Measurements from ENCODE around the gene EXD3. TPM values are rescaled to one million over a fixed set of nuclear protein-coding genes. Genes with fewer than 3 reads are reported as not detected.

Gene EXD3
- polyA plus RNA-seq, 1 of the 3 experiments (the other 2 are of a cell fraction) = 11.5 TPM

DNA sequence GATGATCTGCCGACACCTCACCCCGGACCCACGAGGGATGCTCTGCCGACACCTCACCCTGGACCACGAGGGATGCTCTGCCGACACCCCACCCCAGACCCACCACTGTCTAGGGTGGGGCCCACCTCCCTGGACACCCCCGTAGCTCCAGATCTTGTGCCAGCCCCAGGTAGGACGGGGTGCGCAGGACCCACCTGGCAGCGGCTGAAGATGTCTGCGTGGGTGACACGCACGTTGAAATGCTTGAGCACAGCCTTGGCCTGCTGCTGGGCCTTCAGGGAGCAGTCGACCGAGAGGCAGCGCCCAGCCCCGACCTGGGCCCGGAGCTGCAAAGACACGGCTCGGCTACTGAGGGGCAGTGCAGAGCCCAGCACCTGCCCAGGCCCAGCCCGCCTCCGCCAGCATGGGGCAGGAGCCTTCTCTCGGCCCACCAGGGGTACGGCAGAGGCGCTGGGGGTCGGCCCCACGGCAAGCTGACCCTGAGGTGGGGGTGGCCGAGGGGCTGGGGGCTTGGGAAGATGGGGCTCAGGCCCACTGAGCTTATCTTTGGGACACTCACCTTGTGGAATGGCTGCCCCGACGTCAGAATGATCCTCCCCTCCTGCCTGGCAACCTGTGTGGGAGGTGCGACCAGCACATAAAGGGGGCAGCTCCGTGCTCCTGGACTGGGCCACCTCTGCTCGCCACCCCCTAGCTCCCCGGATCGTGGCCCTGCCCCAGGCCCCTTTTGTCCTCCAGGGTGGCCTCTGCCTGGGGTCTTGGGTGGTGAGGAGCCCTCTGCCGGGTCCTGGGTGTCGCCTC is 99.2 kb downstream of the EXD3 start:
- Histone ChIP-seq H3K27me3 (ENCODE audit: insufficient read depth) (no peaks in the 10 kb centered on the region), H2AFZ (ENCODE audit: low read depth) (no peak overlapping the region), H3K9ac (no peak overlapping the region), H3K4me2 (no peak overlapping the region), H3K4me3 (ENCODE audit: low read depth in 2 of 2, low read length in 1 of 2) (no peak overlapping the region), H3K79me2 (ENCODE audit: insufficient read depth) (no peaks in the 10 kb centered on the region), H4K20me1 (ENCODE audit: insufficient read depth) (no peaks in the 10 kb centered on the region), H3K36me3 (replicated peaks in 1 of 2; ENCODE audit: control insufficient read depth in 1 of 2, insufficient read depth in 2 of 2, low read length in 1 of 2) (no peaks in the 10 kb centered on the region), H3K9me2 (no peaks in the 10 kb centered on the region), H3K27ac (ENCODE audit: low read depth in 2 of 2, low read length in 1 of 2) (no peak overlapping the region), H3K9me3 (no peaks in the 10 kb centered on the region), H3K4me1 (ENCODE audit: control insufficient read depth in 1 of 2, insufficient read depth in 2 of 2, low read depth in 1 of 2, low read length in 1 of 2) (peaks cover 0 to 4% of the 10 kb centered on the region in 2 experiments; a peak in 1 of 4 replicates), H3F3A (replicated peaks; ENCODE audit: insufficient read depth) (no peaks in the 10 kb centered on the region)
- TF ChIP-seq NFIC (IDR thresholded peaks at IDR 0.05; ENCODE audit: borderline replicate concordance) = no peak
- TF ChIP-seq EZH2phosphoT487 (IDR thresholded peaks at IDR 0.05; ENCODE audit: borderline replicate concordance, low read depth) = no peak
- no peak for TF ChIP-seq MEF2A (IDR thresholded peaks at IDR 0.05; ENCODE audit: borderline replicate concordance, low read depth)
- TF ChIP-seq FOXJ3 (CRISPR knock-in tag; IDR thresholded peaks at IDR 0.05) = no peak
- TF ChIP-seq GATA2 (CRISPR knock-in tag; IDR thresholded peaks at IDR 0.05) = no peak
- TF ChIP-seq TCF12 (IDR thresholded peaks at IDR 0.05) = no peak
- TF ChIP-seq, protein P1, sequence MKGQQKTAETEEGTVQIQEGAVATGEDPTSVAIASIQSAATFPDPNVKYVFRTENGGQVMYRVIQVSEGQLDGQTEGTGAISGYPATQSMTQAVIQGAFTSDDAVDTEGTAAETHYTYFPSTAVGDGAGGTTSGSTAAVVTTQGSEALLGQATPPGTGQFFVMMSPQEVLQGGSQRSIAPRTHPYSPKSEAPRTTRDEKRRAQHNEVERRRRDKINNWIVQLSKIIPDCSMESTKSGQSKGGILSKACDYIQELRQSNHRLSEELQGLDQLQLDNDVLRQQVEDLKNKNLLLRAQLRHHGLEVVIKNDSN (IDR thresholded peaks at IDR 0.05; ENCODE audit: borderline replicate concordance, low read depth) = no peak
- TF ChIP-seq RFX5 (IDR thresholded peaks at IDR 0.05; ENCODE audit: low read length) = no peak
- TF ChIP-seq, protein P2, sequence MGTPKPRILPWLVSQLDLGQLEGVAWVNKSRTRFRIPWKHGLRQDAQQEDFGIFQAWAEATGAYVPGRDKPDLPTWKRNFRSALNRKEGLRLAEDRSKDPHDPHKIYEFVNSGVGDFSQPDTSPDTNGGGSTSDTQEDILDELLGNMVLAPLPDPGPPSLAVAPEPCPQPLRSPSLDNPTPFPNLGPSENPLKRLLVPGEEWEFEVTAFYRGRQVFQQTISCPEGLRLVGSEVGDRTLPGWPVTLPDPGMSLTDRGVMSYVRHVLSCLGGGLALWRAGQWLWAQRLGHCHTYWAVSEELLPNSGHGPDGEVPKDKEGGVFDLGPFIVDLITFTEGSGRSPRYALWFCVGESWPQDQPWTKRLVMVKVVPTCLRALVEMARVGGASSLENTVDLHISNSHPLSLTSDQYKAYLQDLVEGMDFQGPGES (IDR thresholded peaks at IDR 0.05; ENCODE audit: low read depth, low read length) = no peak
- TF ChIP-seq, protein P3, sequence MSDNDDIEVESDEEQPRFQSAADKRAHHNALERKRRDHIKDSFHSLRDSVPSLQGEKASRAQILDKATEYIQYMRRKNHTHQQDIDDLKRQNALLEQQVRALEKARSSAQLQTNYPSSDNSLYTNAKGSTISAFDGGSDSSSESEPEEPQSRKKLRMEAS (IDR thresholded peaks at IDR 0.05; ENCODE audit: low read depth) = no peak
- TF ChIP-seq SIN3A (IDR thresholded peaks at IDR 0.05; ENCODE audit: borderline replicate concordance, low read depth, low read length) = no peak
- TF ChIP-seq, protein P4, sequence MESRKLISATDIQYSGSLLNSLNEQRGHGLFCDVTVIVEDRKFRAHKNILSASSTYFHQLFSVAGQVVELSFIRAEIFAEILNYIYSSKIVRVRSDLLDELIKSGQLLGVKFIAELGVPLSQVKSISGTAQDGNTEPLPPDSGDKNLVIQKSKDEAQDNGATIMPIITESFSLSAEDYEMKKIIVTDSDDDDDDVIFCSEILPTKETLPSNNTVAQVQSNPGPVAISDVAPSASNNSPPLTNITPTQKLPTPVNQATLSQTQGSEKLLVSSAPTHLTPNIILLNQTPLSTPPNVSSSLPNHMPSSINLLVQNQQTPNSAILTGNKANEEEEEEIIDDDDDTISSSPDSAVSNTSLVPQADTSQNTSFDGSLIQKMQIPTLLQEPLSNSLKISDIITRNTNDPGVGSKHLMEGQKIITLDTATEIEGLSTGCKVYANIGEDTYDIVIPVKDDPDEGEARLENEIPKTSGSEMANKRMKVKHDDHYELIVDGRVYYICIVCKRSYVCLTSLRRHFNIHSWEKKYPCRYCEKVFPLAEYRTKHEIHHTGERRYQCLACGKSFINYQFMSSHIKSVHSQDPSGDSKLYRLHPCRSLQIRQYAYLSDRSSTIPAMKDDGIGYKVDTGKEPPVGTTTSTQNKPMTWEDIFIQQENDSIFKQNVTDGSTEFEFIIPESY (IDR thresholded peaks at IDR 0.05; ENCODE audit: borderline replicate concordance, low read depth) = no peak
- TF ChIP-seq MXI1 (IDR thresholded peaks at IDR 0.05; ENCODE audit: low read depth, low read length) = no peak
- TF ChIP-seq SMC3 (IDR thresholded peaks at IDR 0.05; ENCODE audit: low read depth, low read length) = no peak
- no peak for TF ChIP-seq GABPA (IDR thresholded peaks at IDR 0.05; ENCODE audit: low read depth)
- no peak for TF ChIP-seq FOXM1 (IDR thresholded peaks at IDR 0.05; ENCODE audit: low read depth)
- TF ChIP-seq YY1 (IDR thresholded peaks at IDR 0.05; ENCODE audit: low read depth) = no peak
- no peak for TF ChIP-seq JUND (IDR thresholded peaks at IDR 0.05)
- DNase-seq = no peak
- POLR2A ChIA-PET = no interaction called here
- 69% methylated on average over 12 of the region's 37 CpGs for WGBS (ENCODE audit: low lambda C conversion rate)
- CTCF ChIA-PET = interaction anchor here (1.4 to 2.6 kb wide), 2 partner anchors 22 to 99 kb away, joined by 4 to 10 read pairs; partner anchors contain the start of genes EXD3, NOXA1 and NRARP

All from SK-N-SH (cell line).